Measurements from ENCODE around the gene ITGB6. TPM values are rescaled to one million over a fixed set of nuclear protein-coding genes. Genes with fewer than 3 reads are reported as not detected.

The ITGB6 gene
- total and polyA plus RNA-seq, 2 of the 8 experiments (the other 6 are each of a cell fraction or from before 2014, with no cell fraction given) = not detected

- TF ChIP-seq KDM1A (IDR thresholded peaks at IDR 0.05; ENCODE audit: borderline replicate concordance, low read length) (no peak), HDAC2 (IDR thresholded peaks at IDR 0.05; ENCODE audit: borderline replicate concordance in 1 of 2, low read depth in 2 of 2, low read length in 2 of 2) (no peak), JUND (IDR thresholded peaks at IDR 0.05; ENCODE audit: low read length) (no peak), KDM4A (IDR thresholded peaks at IDR 0.05; ENCODE audit: low read depth, low read length, severe bottlenecking) (no peak), POU5F1 (IDR thresholded peaks at IDR 0.05; ENCODE audit: low read depth, low read length) (no peak), RNF2 (IDR thresholded peaks at IDR 0.05; ENCODE audit: borderline replicate concordance, low read depth, low read length, missing control alignments, poor library complexity, severe bottlenecking) (no peak)
Measured at GRCh38 chr2:160051371-160051800, 148.7 kb downstream of the ITGB6 start (continued).

Measured in H1 (cell line).